Thoracic aorta (tissue), 2 donors: Measurements from ENCODE around the gene XXYLT1. TPM values are rescaled to one million over a fixed set of nuclear protein-coding genes. Genes with fewer than 3 reads are reported as not detected.
A peak's percentile ranks its signal among the peaks of the same experiment; 100 is the strongest.
"Not testable (repeated sequence)": the region's sequence is repeated elsewhere in the genome, so short reads cannot be mapped to it uniquely, and the experiment has no call there.

ENCODE experiments used
- ATAC-seq: fragments of 150-250 bp; one replicate; pipeline ENCODE4 v1.8.0; 2017; ENCODE audit warnings: low read depth; ENCODE audit not compliant: insufficient number of reproducible peaks, low FRiP score
- DNase-seq: peaks from one replicate; pipeline ENCODE4 v3.0.0-alpha.2; 2020; ENCODE audit warnings: low spot score
- H3K27ac ChIP-seq, 2 donors: fragments of 200-600 bp; sonication (generic); 1 replicate in 1 of 2; 2 replicates in 1 of 2; pipeline ENCODE4 v1.5.1; 2016; ENCODE audit warnings: mild to moderate bottlenecking in 2 of 2, moderate library complexity in 2 of 2
- H3K27me3 ChIP-seq: fragments of 200-600 bp; sonication (generic); replicated peaks from 2 replicates; pipeline ENCODE4 v1.6.0; 2016; ENCODE audit warnings: mild to moderate bottlenecking; ENCODE audit not compliant: insufficient read depth
- H3K36me3 ChIP-seq: fragments of 200-600 bp; sonication (generic); one replicate; pipeline ENCODE4 v1.5.1; 2016
- H3K4me1 ChIP-seq, 2 donors: fragments of 200-600 bp; sonication (generic); 1 replicate in 1 of 2; 2 replicates in 1 of 2; pipeline versions ENCODE4 v1.5.1 to v1.6.0; 2016; ENCODE audit warnings: low read depth in 2 of 2, mild to moderate bottlenecking in 1 of 2; ENCODE audit not compliant: control insufficient read depth in 1 of 2
- H3K4me3 ChIP-seq: fragments of 200-600 bp; sonication (generic); 2 replicates; pipeline ENCODE4 v1.5.1; 2016; ENCODE audit warnings: mild to moderate bottlenecking
- H3K9me3 ChIP-seq: fragments of 200-600 bp; sonication (generic); 2 replicates; pipeline ENCODE4 v1.5.1; 2016
- CTCF ChIP-seq: fragments of 200-600 bp; sonication (generic); IDR thresholded peaks from one replicate; pipeline ENCODE4 v1.5.1; 2019; ENCODE audit warnings: antibody characterized with exemption
- total RNA-seq, 2 donors: library from RNA; depleted of rRNA; stranded (reverse); fragments of >200 nt; gene quantifications; one replicate each; pipeline versions ENCODE4 v1.1.0 to v1.2.3, GENCODE V29; 2016

XXYLT1 gene
- total RNA-seq, 2 donors from 2014 or later, result 17.7 to 21.2 TPM

- Histone ChIP-seq H3K4me3 (no peak overlapping the region), H3K4me1 (peaks cover 0 to 6% of the 10 kb centered on the region in 2 donors), H3K27ac (no peak overlapping the region), H3K36me3 (no peaks in the 10 kb centered on the region), H3K9me3 (no peaks in the 10 kb centered on the region), H3K27me3 (no peaks in the 10 kb centered on the region)
- DNase-seq (no peak), ATAC-seq (no peak)
- no peak for TF ChIP-seq CTCF
Measured at GRCh38 chr3:195109098-195109657, 161.8 kb downstream of the XXYLT1 start.

- no peaks in the 10 kb centered on the region for H3K9me3 ChIP-seq
Measured at GRCh38 chr3:195107593-195107992, 163.4 kb downstream of the XXYLT1 start.

GRCh38 chr3:195107031-195107430, 163.9 kb downstream of the XXYLT1 start:
- not testable (repeated sequence) for DNase-seq, H3K27me3 ChIP-seq, ATAC-seq, H3K27ac ChIP-seq, H3K4me1 ChIP-seq, H3K36me3 ChIP-seq, H3K4me3 ChIP-seq, H3K9me3 ChIP-seq

More at GRCh38 chr3:195107593-195107992, 163.4 kb downstream of the XXYLT1 start:
- Histone ChIP-seq H3K4me3 (no peak overlapping the region), H3K36me3 (no peaks in the 10 kb centered on the region), H3K27ac (no peak overlapping the region), H3K4me1 (peaks cover 2 to 6% of the 10 kb centered on the region in 2 donors), H3K27me3 (no peaks in the 10 kb centered on the region)
- no peak for TF ChIP-seq CTCF
- ATAC-seq (no peak), DNase-seq (no peak)

GRCh38 chr3:195106418-195106906, 164.5 kb downstream of the XXYLT1 start:
- Histone ChIP-seq H3K36me3 (no peaks in the 10 kb centered on the region), H3K27ac (no peak overlapping the region), H3K9me3 (no peaks in the 10 kb centered on the region), H3K4me3 (peak overlapping the region; percentile 51), H3K4me1 (peaks cover 2 to 6% of the 10 kb centered on the region in 2 donors), H3K27me3 (no peaks in the 10 kb centered on the region)
- ATAC-seq (peak; percentile 71), DNase-seq (peak; percentile 15)
- TF ChIP-seq CTCF, result peak; percentile 100

- Histone ChIP-seq H3K9me3 (no peaks in the 10 kb centered on the region), H3K4me3 (peak overlapping the region; percentile 51), H3K27ac (no peak overlapping the region), H3K27me3 (no peaks in the 10 kb centered on the region), H3K4me1 (peaks cover 2 to 6% of the 10 kb centered on the region in 2 donors), H3K36me3 (no peaks in the 10 kb centered on the region)
- ATAC-seq (no peak), DNase-seq (no peak)
- no peak for TF ChIP-seq CTCF
Measured at GRCh38 chr3:195105841-195106417, 165.0 kb downstream of the XXYLT1 start.
